ENCODE data around the gene TNS3. TPM values are rescaled to one million over a fixed set of nuclear protein-coding genes. Genes with fewer than 3 reads are reported as not detected.

TNS3 gene
- total and polyA plus RNA-seq, 2 of the 13 experiments (the other 11 are each of a cell fraction or from before 2014, with no cell fraction given), result 52.9 to 55.7 TPM

DNA sequence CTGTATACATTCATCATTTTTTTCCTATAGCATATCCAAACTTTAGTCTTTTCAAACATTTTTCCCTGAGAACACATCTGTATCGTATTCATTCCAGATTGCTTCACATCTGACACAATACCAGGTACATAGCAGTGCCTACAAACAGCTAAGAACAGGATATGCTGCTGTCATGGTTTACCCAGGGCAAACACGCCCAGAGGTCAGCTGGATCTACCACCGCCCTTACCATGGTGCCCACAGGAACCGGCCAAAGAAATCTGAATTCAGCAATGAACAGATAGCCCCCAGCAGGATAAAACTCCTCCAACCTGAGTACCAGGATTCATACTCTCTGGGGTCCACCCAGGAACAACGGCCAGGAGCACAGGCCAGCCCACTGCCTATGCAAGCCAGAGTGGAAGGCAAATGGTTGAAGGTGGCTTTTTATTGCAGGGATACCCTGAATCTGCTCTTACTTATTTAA is 43.0 kb downstream of the TNS3 start (continued):
- TF ChIP-seq, protein P1, sequence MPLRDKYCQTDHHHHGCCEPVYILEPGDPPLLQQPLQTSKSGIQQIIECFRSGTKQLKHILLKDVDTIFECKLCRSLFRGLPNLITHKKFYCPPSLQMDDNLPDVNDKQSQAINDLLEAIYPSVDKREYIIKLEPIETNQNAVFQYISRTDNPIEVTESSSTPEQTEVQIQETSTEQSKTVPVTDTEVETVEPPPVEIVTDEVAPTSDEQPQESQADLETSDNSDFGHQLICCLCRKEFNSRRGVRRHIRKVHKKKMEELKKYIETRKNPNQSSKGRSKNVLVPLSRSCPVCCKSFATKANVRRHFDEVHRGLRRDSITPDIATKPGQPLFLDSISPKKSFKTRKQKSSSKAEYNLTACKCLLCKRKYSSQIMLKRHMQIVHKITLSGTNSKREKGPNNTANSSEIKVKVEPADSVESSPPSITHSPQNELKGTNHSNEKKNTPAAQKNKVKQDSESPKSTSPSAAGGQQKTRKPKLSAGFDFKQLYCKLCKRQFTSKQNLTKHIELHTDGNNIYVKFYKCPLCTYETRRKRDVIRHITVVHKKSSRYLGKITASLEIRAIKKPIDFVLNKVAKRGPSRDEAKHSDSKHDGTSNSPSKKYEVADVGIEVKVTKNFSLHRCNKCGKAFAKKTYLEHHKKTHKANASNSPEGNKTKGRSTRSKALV (CRISPR knock-in tag; IDR thresholded peaks at IDR 0.05), result no peak
- TF ChIP-seq, protein P2, sequence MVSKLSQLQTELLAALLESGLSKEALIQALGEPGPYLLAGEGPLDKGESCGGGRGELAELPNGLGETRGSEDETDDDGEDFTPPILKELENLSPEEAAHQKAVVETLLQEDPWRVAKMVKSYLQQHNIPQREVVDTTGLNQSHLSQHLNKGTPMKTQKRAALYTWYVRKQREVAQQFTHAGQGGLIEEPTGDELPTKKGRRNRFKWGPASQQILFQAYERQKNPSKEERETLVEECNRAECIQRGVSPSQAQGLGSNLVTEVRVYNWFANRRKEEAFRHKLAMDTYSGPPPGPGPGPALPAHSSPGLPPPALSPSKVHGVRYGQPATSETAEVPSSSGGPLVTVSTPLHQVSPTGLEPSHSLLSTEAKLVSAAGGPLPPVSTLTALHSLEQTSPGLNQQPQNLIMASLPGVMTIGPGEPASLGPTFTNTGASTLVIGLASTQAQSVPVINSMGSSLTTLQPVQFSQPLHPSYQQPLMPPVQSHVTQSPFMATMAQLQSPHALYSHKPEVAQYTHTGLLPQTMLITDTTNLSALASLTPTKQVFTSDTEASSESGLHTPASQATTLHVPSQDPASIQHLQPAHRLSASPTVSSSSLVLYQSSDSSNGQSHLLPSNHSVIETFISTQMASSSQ (IDR thresholded peaks at IDR 0.05; ENCODE audit: low read depth), result 0 out of 2 replicates have a peak, but pooled peaks have one; percentile 39
- TF ChIP-seq, protein P2 (CRISPR knock-in tag; IDR thresholded peaks at IDR 0.05; ENCODE audit: borderline replicate concordance), result no peak
- TF ChIP-seq ZNF670 (CRISPR knock-in tag; IDR thresholded peaks at IDR 0.05; ENCODE audit: borderline replicate concordance), result 0 out of 2 replicates have a peak, but pooled peaks have one; percentile 30
- TF ChIP-seq ZFX (CRISPR knock-in tag; IDR thresholded peaks at IDR 0.05; ENCODE audit: low read depth), result peak; percentile 11; the same call in 1 of the 2 replicates
- TF ChIP-seq, protein P3, sequence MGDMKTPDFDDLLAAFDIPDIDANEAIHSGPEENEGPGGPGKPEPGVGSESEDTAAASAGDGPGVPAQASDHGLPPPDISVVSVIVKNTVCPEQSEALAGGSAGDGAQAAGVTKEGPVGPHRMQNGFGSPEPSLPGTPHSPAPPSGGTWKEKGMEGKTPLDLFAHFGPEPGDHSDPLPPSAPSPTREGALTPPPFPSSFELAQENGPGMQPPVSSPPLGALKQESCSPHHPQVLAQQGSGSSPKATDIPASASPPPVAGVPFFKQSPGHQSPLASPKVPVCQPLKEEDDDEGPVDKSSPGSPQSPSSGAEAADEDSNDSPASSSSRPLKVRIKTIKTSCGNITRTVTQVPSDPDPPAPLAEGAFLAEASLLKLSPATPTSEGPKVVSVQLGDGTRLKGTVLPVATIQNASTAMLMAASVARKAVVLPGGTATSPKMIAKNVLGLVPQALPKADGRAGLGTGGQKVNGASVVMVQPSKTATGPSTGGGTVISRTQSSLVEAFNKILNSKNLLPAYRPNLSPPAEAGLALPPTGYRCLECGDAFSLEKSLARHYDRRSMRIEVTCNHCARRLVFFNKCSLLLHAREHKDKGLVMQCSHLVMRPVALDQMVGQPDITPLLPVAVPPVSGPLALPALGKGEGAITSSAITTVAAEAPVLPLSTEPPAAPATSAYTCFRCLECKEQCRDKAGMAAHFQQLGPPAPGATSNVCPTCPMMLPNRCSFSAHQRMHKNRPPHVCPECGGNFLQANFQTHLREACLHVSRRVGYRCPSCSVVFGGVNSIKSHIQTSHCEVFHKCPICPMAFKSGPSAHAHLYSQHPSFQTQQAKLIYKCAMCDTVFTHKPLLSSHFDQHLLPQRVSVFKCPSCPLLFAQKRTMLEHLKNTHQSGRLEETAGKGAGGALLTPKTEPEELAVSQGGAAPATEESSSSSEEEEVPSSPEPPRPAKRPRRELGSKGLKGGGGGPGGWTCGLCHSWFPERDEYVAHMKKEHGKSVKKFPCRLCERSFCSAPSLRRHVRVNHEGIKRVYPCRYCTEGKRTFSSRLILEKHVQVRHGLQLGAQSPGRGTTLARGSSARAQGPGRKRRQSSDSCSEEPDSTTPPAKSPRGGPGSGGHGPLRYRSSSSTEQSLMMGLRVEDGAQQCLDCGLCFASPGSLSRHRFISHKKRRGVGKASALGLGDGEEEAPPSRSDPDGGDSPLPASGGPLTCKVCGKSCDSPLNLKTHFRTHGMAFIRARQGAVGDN (CRISPR knock-in tag; IDR thresholded peaks at IDR 0.05), result no peak
- TF ChIP-seq ZNF234 (CRISPR knock-in tag; conservative IDR thresholded peaks at IDR 0.05), result no peak
- no peak for TF ChIP-seq ZNF746 (CRISPR knock-in tag; IDR thresholded peaks at IDR 0.05)
- TF ChIP-seq NCOA1 (CRISPR knock-in tag; IDR thresholded peaks at IDR 0.05), result no peak
- peak; percentile 85 for TF ChIP-seq RARA (CRISPR knock-in tag; IDR thresholded peaks at IDR 0.05)
- TF ChIP-seq ZFP82 (CRISPR knock-in tag; IDR thresholded peaks at IDR 0.05; ENCODE audit: borderline replicate concordance), result no peak
- TF ChIP-seq NRL (CRISPR knock-in tag; IDR thresholded peaks at IDR 0.05; ENCODE audit: borderline replicate concordance), result no peak
- TF ChIP-seq, protein P4, sequence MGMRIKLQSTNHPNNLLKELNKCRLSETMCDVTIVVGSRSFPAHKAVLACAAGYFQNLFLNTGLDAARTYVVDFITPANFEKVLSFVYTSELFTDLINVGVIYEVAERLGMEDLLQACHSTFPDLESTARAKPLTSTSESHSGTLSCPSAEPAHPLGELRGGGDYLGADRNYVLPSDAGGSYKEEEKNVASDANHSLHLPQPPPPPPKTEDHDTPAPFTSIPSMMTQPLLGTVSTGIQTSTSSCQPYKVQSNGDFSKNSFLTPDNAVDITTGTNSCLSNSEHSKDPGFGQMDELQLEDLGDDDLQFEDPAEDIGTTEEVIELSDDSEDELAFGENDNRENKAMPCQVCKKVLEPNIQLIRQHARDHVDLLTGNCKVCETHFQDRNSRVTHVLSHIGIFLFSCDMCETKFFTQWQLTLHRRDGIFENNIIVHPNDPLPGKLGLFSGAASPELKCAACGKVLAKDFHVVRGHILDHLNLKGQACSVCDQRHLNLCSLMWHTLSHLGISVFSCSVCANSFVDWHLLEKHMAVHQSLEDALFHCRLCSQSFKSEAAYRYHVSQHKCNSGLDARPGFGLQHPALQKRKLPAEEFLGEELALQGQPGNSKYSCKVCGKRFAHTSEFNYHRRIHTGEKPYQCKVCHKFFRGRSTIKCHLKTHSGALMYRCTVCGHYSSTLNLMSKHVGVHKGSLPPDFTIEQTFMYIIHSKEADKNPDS (CRISPR knock-in tag; IDR thresholded peaks at IDR 0.05), result no peak
- TF ChIP-seq ZNF747 (CRISPR knock-in tag; IDR thresholded peaks at IDR 0.05; ENCODE audit: borderline replicate concordance), result no peak; the same call in 1 of the 2 replicates
- no peak for TF ChIP-seq RELA (CRISPR knock-in tag; IDR thresholded peaks at IDR 0.05)
- no peak for TF ChIP-seq ZFP62 (CRISPR knock-in tag; IDR thresholded peaks at IDR 0.05)
- TF ChIP-seq ZFP36L1 (CRISPR knock-in tag; IDR thresholded peaks at IDR 0.05), result no peak

All from HepG2 (cell line).